OCI-LY7 (cell line): ENCODE results near the gene PAQR5. TPM values are rescaled to one million over a fixed set of nuclear protein-coding genes. Genes with fewer than 3 reads are reported as not detected.

Experiments used
- BruUV-seq: library from RNA; stranded (reverse); fragments of 400-500 nt; replicated peaks from 2 replicates; lab custom pipeline; 2021; lab: Mats Ljungman, UMichigan
- CTCF ChIA-PET: fragments of 300-600 bp; sonication (Branson Sonifier 250); formaldehyde crosslinking; loops from one replicate; lab custom pipeline; 2022; ENCODE audit warnings: antibody characterized with exemption; ENCODE audit not compliant: unreplicated experiment; lab: Charles Lee
- POLR2A ChIA-PET: fragments of 300-600 bp; sonication (Branson Sonifier 250); formaldehyde crosslinking; loops from one replicate; lab custom pipeline; 2022; ENCODE audit warnings: antibody characterized with exemption; lab: Charles Lee
- DNase-seq: peaks from one replicate; pipeline ENCODE4 v3.0.0-alpha.2; 2015; ENCODE audit warnings: low spot score
- H2AFZ ChIP-seq: fragments of 200-600 bp; sonication (generic), shearing (Covaris generic); 2 replicates; pipeline ENCODE4 v1.6.1; 2014; ENCODE audit warnings: mild to moderate bottlenecking, antibody characterized with exemption, low read length, moderate library complexity
- H3K27ac ChIP-seq: fragments of 200-600 bp; sonication (generic); 2 replicates; pipeline ENCODE4 v1.5.1; 2014; ENCODE audit warnings: mixed run types, low read depth, mild to moderate bottlenecking, moderate library complexity, low read length, inconsistent platforms; ENCODE audit not compliant: poor library complexity, severe bottlenecking
- H3K36me3 ChIP-seq: fragments of 200-600 bp; sonication (generic); 2 replicates; pipeline ENCODE4 v1.6.1; 2014; ENCODE audit warnings: mild to moderate bottlenecking, antibody characterized with exemption, low read length, moderate library complexity, mixed read lengths; ENCODE audit not compliant: insufficient read depth
- H3K4me1 ChIP-seq: fragments of 200-600 bp; sonication (generic); 2 replicates; pipeline ENCODE4 v1.5.1; 2014; ENCODE audit warnings: mild to moderate bottlenecking, low read length; ENCODE audit not compliant: insufficient read depth, poor library complexity, severe bottlenecking
- H3K4me2 ChIP-seq: fragments of 200-600 bp; sonication (generic); 2 replicates; pipeline ENCODE4 v1.6.1; 2014; ENCODE audit warnings: mild to moderate bottlenecking, low read length
- H3K4me3 ChIP-seq: fragments of 200-600 bp; sonication (generic); 2 replicates; pipeline ENCODE4 v1.5.1; 2014; ENCODE audit warnings: mild to moderate bottlenecking, low read depth, low read length; ENCODE audit not compliant: poor library complexity, severe bottlenecking
- H3K79me2 ChIP-seq: fragments of 200-600 bp; sonication (generic); 2 replicates; pipeline ENCODE4 v1.6.1; 2016; ENCODE audit warnings: low read depth, mild to moderate bottlenecking, low read length, moderate library complexity, mixed read lengths; ENCODE audit not compliant: insufficient read depth
- H3K9me2 ChIP-seq: fragments of 200-600 bp; sonication (generic); 2 replicates; pipeline ENCODE4 v1.6.1; 2016; ENCODE audit warnings: mild to moderate bottlenecking, low read length, mixed read lengths; ENCODE audit not compliant: insufficient read depth
- H3K9me3 ChIP-seq: fragments of 200-600 bp; sonication (generic); 2 replicates; pipeline ENCODE4 v1.6.1; 2014; ENCODE audit warnings: mild to moderate bottlenecking, mixed run types, low read length, mixed read lengths
- H4K20me1 ChIP-seq: fragments of 200-600 bp; sonication (generic); 2 replicates; pipeline ENCODE4 v1.6.1; 2014; ENCODE audit warnings: mild to moderate bottlenecking, antibody characterized with exemption, low read length, moderate library complexity, mixed read lengths; ENCODE audit not compliant: insufficient read depth
- CTCF ChIP-seq: fragments of 200-600 bp; sonication (generic); conservative IDR thresholded peaks from 2 replicates; pipeline ENCODE4 v1.5.1; 2014; ENCODE audit warnings: mild to moderate bottlenecking, antibody characterized with exemption, low read length, moderate library complexity, mixed read lengths
- EZH2phosphoT487 ChIP-seq: fragments of 200-600 bp; sonication (generic); IDR thresholded peaks from 2 replicates; pipeline ENCODE4 v1.6.1; 2018; ENCODE audit warnings: low read depth, borderline replicate concordance, mild to moderate bottlenecking, mixed run types, antibody characterized with exemption, low read length, moderate library complexity, mixed read lengths
- intact Hi-C: fragments of 100-400 bp; cut with micrococcal nuclease; formaldehyde crosslinking; loops from one replicate; pipeline ENCODE4 v1.10.0; 2022; ENCODE audit not compliant: unreplicated experiment
- total RNA-seq, 2 experiments: library from RNA; depleted of rRNA in 1 of 2; stranded (reverse); fragments of >200 nt in 1 of 2; shearing (Covaris generic) in 1 of 2; gene quantifications; 2 replicates each; pipeline ENCODE4 v1.2.3, GENCODE V29; 2014 to 2022

The PAQR5 gene
- total RNA-seq, 2 experiments from 2014 or later, result not detected

GRCh38 chr15:69413822-69414700 is 115.3 kb downstream of the PAQR5 start, which contains the start of gene KIF23:
KIF23 (plus strand) TSS chr15:69414349; CDS start chr15:69414466, 117 bp downstream.
- Histone ChIP-seq H3K27ac (peak within 1 kb of the TSS; percentile 64), H3K4me1 (peaks cover 12% of the 10 kb centered on the region), H3K36me3 (peaks cover 28% of the 10 kb centered on the region), H2AFZ (peak within 1 kb of the TSS; percentile 62), H3K9me3 (no peaks in the 10 kb centered on the region), H4K20me1 (peaks cover 21% of the 10 kb centered on the region; the same call in 1 of the 2 replicates), H3K79me2 (peaks cover 39% of the 10 kb centered on the region), H3K9me2 (no peaks in the 10 kb centered on the region), H3K4me3 (peak within 1 kb of the TSS; percentile 99), H3K4me2 (peak within 1 kb of the TSS; percentile 98)
- no TSS peak for BruUV-seq
- CTCF ChIA-PET, result no interaction called here
- peak; percentile 95 for DNase-seq
- intact Hi-C loops, result loop anchor here (1.0 to 5.0 kb wide), 2 partner anchors 38 to 252 kb away; partner anchors contain the start of genes GLCE and RPLP1
- TF ChIP-seq CTCF, result no peak
- TF ChIP-seq EZH2phosphoT487, result no peak
- POLR2A ChIA-PET, result interaction anchor here (0.7 to 8.6 kb wide), 2 partner anchors 10 to 38 kb away, joined by 3 to 39 read pairs; partner anchors contain the start of gene RPLP1

DNA sequence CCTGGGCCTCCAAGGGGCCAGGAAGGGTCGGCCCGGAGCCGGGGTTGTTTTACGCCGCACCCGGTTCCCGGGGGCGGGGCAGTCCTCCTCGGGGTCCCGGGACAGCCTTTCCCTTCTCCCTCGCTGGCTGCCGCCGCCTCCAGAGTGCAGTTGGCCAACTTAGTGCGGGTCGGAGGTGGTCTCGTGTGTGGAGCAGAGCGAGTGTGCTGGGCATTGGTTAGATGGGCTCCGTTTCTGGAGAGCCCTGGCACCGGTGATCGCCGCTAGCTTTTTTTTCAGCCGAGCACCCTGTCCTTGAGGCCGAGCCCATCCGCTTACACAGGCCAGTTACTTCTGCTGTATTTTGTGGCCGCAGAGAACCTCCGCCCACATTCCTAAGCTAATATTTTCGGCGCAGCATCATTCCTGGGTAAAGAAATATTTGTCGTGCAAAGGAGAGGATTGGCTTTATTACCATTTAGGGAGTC is 116.0 kb downstream of the PAQR5 start:
- Histone ChIP-seq H3K4me1 (peaks cover 12% of the 10 kb centered on the region), H3K9me2 (no peaks in the 10 kb centered on the region), H3K79me2 (peaks cover 39% of the 10 kb centered on the region), H3K27ac (peak overlapping the region; percentile 64), H3K9me3 (no peaks in the 10 kb centered on the region), H3K4me2 (peak overlapping the region; percentile 98), H4K20me1 (peaks cover 21% of the 10 kb centered on the region; the same call in 1 of the 2 replicates), H3K36me3 (peaks cover 35% of the 10 kb centered on the region), H3K4me3 (peak overlapping the region; percentile 99), H2AFZ (peak overlapping the region; percentile 58)
- peak; percentile 41 for DNase-seq
- BruUV-seq, result no TSS peak
- intact Hi-C loops, result loop anchor here (1.0 to 5.0 kb wide), 2 partner anchors 38 to 252 kb away; partner anchors contain the start of genes GLCE and RPLP1
- TF ChIP-seq CTCF (no peak), EZH2phosphoT487 (no peak)
- CTCF ChIA-PET, result no interaction called here
- POLR2A ChIA-PET, result interaction anchor here (0.7 to 8.6 kb wide), 2 partner anchors 11 to 37 kb away, joined by 3 to 39 read pairs; partner anchors contain the start of gene RPLP1
